Measurements from ENCODE around the gene OR52I1. TPM values are rescaled to one million over a fixed set of nuclear protein-coding genes. Genes with fewer than 3 reads are reported as not detected.

The OR52I1 gene
- total RNA-seq, 4 donors from 2014 or later = not detected

DNA sequence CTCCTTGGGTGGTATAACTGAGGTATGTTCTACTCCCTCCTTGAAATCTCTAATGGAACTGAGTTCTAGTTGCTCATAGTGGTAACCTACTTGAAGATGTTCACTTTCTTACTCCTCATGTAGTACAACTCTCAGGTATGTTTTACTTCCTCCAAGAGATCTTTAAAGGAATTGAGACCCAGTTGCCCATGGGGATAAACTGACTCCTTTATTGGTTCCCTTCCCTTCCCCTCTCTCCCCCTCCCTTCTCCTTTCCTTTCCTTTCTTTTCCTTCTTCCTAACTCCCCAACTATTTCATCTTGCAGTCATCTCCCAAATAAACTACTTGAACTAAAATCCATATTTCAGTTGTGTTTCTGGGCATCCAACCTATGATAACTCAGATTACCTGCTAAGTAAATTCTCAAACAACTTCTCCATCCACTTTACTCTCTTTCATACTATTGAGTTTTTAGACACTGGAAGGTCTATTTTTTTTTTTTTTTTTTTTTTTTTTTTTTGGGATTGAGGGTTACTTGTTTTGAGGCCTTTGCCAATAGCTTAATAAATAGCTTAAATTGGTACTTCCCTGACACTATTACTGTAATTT, 22.1 kb downstream of the OR52I1 start:
- no peaks in the 10 kb centered on the region for H3K9me3 ChIP-seq
- intact Hi-C loops (cut with DNase I; ENCODE audit: low total_unique reads) = no loop called here
- H3K27ac ChIP-seq = no peak overlapping the region
- H3K4me3 ChIP-seq = no peak overlapping the region
- in situ Hi-C loops (cut with MboI; ENCODE audit: low sequenced_read_pairs in 4 of 4) = loop anchor here in 1 of 4 donors (25.0 kb wide), 1 partner anchor 779 kb away; the partner anchor contains the start of gene RHOG
- no peak for DNase-seq
- H3K27me3 ChIP-seq = no peaks in the 10 kb centered on the region
- TF ChIP-seq POLR2A (IDR thresholded peaks at IDR 0.05) = no peak
- TF ChIP-seq, protein P1, sequence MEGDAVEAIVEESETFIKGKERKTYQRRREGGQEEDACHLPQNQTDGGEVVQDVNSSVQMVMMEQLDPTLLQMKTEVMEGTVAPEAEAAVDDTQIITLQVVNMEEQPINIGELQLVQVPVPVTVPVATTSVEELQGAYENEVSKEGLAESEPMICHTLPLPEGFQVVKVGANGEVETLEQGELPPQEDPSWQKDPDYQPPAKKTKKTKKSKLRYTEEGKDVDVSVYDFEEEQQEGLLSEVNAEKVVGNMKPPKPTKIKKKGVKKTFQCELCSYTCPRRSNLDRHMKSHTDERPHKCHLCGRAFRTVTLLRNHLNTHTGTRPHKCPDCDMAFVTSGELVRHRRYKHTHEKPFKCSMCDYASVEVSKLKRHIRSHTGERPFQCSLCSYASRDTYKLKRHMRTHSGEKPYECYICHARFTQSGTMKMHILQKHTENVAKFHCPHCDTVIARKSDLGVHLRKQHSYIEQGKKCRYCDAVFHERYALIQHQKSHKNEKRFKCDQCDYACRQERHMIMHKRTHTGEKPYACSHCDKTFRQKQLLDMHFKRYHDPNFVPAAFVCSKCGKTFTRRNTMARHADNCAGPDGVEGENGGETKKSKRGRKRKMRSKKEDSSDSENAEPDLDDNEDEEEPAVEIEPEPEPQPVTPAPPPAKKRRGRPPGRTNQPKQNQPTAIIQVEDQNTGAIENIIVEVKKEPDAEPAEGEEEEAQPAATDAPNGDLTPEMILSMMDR (IDR thresholded peaks at IDR 0.05 in 4 of 5, conservative IDR thresholded peaks at IDR 0.05 in 1 of 5) = no peak
- no peak for ATAC-seq
- H3K4me1 ChIP-seq = no peaks in the 10 kb centered on the region
- H3K36me3 ChIP-seq = no peaks in the 10 kb centered on the region

- Histone ChIP-seq H3K27ac (no peak overlapping the region), H3K4me1 (no peaks in the 10 kb centered on the region), H3K4me3 (no peak overlapping the region), H3K36me3 (no peaks in the 10 kb centered on the region), H3K9me3 (no peaks in the 10 kb centered on the region), H3K27me3 (no peaks in the 10 kb centered on the region)
- no peak for TF ChIP-seq POLR2A (IDR thresholded peaks at IDR 0.05)
- TF ChIP-seq, protein P1 (IDR thresholded peaks at IDR 0.05 in 4 of 5, conservative IDR thresholded peaks at IDR 0.05 in 1 of 5) = no peak
- intact Hi-C loops (cut with DNase I; ENCODE audit: low total_unique reads) (no loop called here), in situ Hi-C loops (cut with MboI; ENCODE audit: low sequenced_read_pairs in 4 of 4) (loop anchor here in 1 of 4 donors (25.0 kb wide), 1 partner anchor 782 kb away; the partner anchor contains the start of gene RHOG)
- DNase-seq (no peak), ATAC-seq (no peak)
Observed at GRCh38 chr11:4619514-4619913, 25.7 kb downstream of the OR52I1 start.

GRCh38 chr11:4626207-4627099, 32.6 kb downstream of the OR52I1 start:
- intact Hi-C loops (cut with DNase I; ENCODE audit: low total_unique reads) (no loop called here), in situ Hi-C loops (cut with MboI; ENCODE audit: low sequenced_read_pairs in 4 of 4) (loop anchor here in 2 of 4 donors (25.0 kb wide), 3 partner anchors 361 to 1186 kb away; partner anchors contain the start of genes OR51L1 (in 1 of the 2) and OR52N2 (in 1 of the 2))
- no peak for ATAC-seq

GRCh38 chr11:4636136-4636535, 42.3 kb downstream of the OR52I1 start:
- no peak for ATAC-seq
- Histone ChIP-seq H3K4me1 (no peaks in the 10 kb centered on the region), H3K4me3 (no peak overlapping the region), H3K9me3 (no peaks in the 10 kb centered on the region), H3K27me3 (no peaks in the 10 kb centered on the region), H3K36me3 (no peaks in the 10 kb centered on the region), H3K27ac (no peak overlapping the region)
- in situ Hi-C loops (cut with MboI; ENCODE audit: low sequenced_read_pairs in 4 of 4) (loop anchor here in 3 of 4 donors (10.0 to 25.0 kb wide), 4 partner anchors 189 to 1176 kb away; partner anchors contain the start of genes OR51F2 (in 2 of the 3), OR51L1 (in 1 of the 3) and OR52N2 (in 1 of the 3)), intact Hi-C loops (cut with DNase I; ENCODE audit: low total_unique reads) (loop anchor here (2.0 to 5.0 kb wide), 2 partner anchors 366 to 1717 kb away; no protein-coding TSS in a partner anchor)
- no peak for TF ChIP-seq POLR2A (IDR thresholded peaks at IDR 0.05)
- TF ChIP-seq, protein P1 (IDR thresholded peaks at IDR 0.05 in 4 of 5, conservative IDR thresholded peaks at IDR 0.05 in 1 of 5) = no peak
- DNase-seq = no peak

More at GRCh38 chr11:4626207-4627099, 32.6 kb downstream of the OR52I1 start:
- no peaks in the 10 kb centered on the region for H3K9me3 ChIP-seq
- no peak overlapping the region for H3K4me3 ChIP-seq
- H3K27ac ChIP-seq = no peak overlapping the region
- H3K36me3 ChIP-seq = no peaks in the 10 kb centered on the region
- no peak for TF ChIP-seq POLR2A (IDR thresholded peaks at IDR 0.05)
- TF ChIP-seq, protein P1 (IDR thresholded peaks at IDR 0.05 in 4 of 5, conservative IDR thresholded peaks at IDR 0.05 in 1 of 5) = peak in 4 of 5 experiments; percentile 35 to 58 (median 46)
- H3K27me3 ChIP-seq = no peaks in the 10 kb centered on the region
- H3K4me1 ChIP-seq = no peaks in the 10 kb centered on the region
- DNase-seq = no peak

Measured in gastrocnemius medialis (tissue), 4 donors.